Fibroblast of peridontal ligament (primary cell): Measurements from ENCODE around the gene SERPING1.

Source experiments
- DNase-seq: peaks from one replicate; pipeline ENCODE4 v3.0.0-alpha.2; 2010; ENCODE audit errors: extremely low read depth

Gene SERPING1

GRCh38 chr11:57597916-57598830 is 688 bp downstream of the SERPING1 start:
- DNase-seq, result peak; percentile 52

- DNase-seq, result peak; percentile 40
Observed at GRCh38 chr11:57598831-57599155, 1.3 kb downstream of the SERPING1 start.

DNA sequence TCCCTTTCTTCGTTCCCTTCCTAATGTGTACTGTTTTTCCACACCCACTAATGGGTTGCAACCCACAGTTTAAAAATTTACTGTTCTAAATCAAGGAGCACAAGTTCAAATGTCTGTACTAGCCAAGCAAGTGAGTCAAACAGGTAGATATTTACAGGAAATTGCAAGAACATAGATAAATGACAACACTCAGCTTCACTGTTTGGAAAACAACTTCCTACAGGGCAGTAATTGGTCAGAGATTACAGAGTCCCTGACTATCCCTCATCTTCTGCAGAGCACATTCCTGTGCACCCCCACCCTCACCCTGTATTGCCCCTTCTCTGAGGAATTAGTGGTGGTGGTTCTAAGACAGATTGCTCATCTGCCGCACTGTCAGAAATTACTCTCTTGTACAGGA is 1.9 kb downstream of the SERPING1 start:
- no peak for DNase-seq

- no peak for DNase-seq
Observed at GRCh38 chr11:57601297-57601696, 3.8 kb downstream of the SERPING1 start.

- DNase-seq, result no peak
Observed at GRCh38 chr11:57604296-57605027, 7.0 kb downstream of the SERPING1 start.

DNA sequence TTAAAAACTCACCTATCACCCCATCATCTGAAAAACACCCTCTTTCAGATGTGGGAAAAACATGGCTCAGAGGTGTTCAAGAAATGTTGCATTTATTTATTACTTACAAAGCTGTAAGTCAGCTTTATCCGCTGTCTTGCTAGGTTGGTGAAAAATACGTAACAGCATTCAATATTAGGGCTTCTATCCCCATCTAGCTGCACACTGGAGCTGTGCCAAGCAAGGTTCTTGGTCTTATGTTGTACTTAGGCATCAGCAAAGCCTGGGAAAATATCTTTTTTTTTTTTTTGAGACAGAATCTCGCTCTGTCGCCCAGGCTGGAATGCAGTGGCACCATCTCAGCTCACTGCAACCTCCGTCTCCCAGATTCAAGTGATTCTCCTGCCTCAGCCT is 7.5 kb downstream of the SERPING1 start:
- no peak for DNase-seq

DNA sequence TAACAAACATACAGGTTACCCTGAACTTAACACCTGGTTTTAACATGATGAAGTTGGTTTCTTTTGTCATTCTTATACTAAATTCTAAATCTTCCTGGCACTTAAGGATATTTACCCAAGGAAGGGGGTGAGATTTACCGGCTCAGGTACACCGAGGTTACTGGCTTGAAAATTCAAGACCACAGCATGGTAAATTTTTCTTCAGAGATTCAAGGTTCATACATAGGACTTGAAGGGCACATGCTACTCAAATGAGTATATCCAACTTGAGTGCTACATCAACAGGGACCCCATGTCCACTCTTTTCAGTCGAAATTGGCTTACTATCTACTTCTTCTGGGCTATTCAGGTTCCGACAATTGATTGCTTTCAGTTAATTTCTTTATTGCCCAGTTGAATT is 12.7 kb downstream of the SERPING1 start:
- no peak for DNase-seq

GRCh38 chr11:57614234-57614772 is 16.8 kb downstream of the SERPING1 start:
- DNase-seq, result no peak

DNA sequence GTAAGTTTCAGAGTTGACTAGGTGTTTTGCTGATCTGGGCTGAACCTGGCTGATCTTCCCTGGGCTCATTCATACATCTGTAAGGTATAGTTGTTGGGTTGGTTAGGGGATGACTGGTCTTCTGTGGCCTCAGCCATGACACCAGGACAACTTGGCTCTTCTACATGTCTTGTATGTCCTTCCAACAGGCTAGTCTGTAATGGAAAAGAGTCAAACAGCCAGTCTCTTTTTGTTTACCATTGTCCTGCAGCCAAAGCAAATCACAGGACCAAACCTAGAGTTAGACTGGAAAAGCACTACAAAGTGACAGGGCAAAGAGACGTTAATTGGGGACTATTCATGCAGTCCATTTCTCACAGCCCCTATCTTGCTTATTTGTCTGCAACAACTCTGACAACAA is 17.8 kb downstream of the SERPING1 start:
- no peak for DNase-seq

DNA sequence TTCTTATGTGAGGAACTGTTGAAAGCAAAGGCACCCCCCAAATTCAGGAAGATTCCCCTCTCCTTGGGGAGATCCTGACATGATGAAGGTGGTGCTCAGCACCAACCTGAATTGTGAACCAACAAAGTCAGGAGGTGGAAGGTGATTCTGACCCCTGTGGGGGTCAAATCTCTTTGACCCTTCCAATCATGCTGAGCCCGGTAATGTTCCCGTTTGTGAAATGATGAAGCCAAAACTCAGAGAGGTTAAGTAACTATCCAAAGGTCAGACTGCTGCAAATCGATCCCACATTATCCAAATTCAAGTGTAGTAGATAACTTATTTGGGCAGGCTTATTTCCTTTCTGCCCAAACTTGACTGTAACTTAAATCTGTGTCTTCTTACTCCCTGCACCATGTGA is 19.1 kb downstream of the SERPING1 start:
- no peak for DNase-seq

- no peak for DNase-seq
Observed at GRCh38 chr11:57618438-57618837, 21.0 kb downstream of the SERPING1 start.

- no peak for DNase-seq
Observed at GRCh38 chr11:57619331-57619730, 21.8 kb downstream of the SERPING1 start.

DNA sequence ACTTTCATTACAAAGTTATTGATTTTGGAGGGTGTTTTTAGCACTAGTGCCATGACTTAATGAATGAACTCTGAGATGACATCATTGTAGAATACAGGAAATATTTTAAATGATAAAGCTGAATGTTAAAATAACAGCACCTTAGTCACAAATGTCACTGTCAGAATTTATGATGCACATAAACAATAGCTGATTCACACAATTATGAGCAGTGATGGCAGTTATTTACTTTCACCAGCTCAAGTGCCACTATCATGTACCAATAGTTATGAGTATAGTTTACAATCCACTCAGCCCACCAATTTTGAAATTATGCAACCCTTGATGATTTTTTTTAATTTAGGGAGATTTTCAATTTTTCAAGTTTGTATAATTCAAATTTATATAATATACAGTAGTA is 23.0 kb downstream of the SERPING1 start:
- no peak for DNase-seq

- no peak for DNase-seq
Observed at GRCh38 chr11:57622263-57622662, 24.8 kb downstream of the SERPING1 start.

GRCh38 chr11:57624864-57625263 is 27.4 kb downstream of the SERPING1 start:
- no peak for DNase-seq

DNA sequence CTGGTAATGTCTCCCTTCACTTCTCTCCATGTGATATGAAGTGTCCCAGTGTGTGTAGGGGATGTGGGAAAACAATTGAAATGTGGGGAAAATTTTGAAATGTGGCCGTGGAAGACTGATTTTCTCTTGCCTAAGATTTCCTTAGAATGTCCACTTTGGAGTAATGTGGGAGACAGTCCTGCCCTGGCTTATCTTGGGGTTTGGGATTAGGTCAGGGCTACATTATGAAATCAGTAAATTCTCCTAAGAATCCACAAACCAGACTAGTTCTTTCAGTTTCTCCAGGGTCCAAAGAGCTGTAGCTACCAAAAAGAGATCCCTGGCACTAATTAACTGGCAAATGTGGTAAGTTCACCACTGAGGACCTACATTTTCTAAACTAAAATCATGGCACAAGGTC is 29.4 kb downstream of the SERPING1 start:
- no peak for DNase-seq

DNA sequence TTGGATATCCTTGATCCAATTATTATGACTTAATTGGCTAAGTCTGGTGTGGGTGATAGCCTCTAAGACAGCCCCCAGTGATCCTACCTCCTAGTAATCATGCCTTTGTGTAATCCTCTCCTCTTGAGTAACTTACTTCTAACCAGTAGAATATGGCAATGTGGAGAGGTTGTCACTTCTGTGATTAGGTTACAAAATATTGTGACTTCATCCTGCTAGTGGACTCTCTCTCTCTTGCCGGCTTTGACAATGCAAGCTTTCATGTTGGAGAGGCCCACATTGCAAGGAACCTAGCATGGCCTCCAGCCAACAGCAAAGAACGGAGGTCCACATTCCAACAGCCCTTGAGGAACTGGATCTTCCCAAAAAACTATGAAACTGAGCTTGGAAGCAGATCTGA is 32.7 kb downstream of the SERPING1 start:
- DNase-seq, result no peak

DNA sequence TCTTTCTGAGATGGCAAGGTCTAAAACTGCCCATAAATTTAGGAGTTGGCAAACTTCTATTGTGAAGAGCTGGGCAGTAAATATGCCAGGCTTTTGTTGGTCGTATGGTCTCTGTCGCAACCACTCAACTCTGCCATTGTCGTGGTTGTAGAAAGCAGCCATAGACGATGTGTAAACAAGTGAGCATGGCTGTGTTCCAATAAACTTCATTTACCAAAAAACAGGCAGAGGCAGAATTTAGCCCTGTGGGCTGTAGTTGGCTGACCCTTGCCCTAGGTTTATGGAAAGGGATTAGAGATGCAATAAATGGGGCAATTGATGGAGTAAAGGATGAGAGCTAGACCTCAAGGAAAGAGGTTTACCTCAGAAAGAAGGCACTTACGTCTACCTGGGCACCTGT is 34.6 kb downstream of the SERPING1 start:
- no peak for DNase-seq

GRCh38 chr11:57633394-57634070 is 36.0 kb downstream of the SERPING1 start:
- no peak for DNase-seq

DNA sequence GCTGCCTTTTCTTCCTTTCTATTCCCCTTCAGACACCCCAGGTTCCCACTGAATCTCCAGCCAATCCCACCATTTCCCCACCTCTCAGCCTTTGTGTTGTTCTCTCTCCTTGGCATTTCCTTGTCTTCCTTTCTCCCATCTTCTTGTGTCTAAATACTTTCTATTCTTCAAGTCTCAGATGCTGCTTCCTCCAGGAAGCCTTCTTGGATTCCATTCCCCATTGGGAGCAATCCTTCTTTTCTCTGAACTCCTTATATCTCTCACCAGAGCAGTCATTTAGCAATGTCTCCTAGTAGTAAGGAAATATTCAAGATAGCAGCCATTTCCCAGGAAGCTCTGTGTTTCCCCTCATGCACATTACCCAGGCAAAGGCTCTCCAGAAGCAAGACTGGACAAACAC is 36.8 kb downstream of the SERPING1 start:
- DNase-seq, result no peak

GRCh38 chr11:57635246-57635645 is 37.8 kb downstream of the SERPING1 start:
- no peak for DNase-seq

DNA sequence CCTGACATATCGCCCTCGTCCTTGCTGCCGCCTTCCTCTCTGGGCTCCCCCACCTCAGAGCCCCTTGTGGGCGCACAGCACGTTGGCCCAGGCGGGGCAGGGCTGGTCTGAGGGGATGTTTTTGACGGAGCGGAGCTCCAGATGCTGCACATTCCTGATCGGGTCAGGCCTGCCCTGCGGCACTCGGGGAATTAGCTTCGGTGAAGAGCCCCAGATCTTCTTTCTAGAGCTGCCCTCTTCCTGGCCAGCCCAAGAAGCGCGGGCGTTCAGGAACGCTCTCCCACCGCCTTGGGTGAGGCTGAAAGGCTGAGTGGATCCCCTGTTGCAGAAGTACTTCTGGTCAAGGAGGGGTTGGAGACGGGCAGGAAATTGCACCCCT is 40.1 kb downstream of the SERPING1 start:
- DNase-seq, result no peak
